Amygdala (tissue), 56 donors: ENCODE data around the gene TBC1D9B.

Experiments used
- DNase-seq, 56 donors: peaks; one replicate each; lab custom pipeline; 2025; lab: John Stamatoyannopoulos, UW

The TBC1D9B gene

DNA sequence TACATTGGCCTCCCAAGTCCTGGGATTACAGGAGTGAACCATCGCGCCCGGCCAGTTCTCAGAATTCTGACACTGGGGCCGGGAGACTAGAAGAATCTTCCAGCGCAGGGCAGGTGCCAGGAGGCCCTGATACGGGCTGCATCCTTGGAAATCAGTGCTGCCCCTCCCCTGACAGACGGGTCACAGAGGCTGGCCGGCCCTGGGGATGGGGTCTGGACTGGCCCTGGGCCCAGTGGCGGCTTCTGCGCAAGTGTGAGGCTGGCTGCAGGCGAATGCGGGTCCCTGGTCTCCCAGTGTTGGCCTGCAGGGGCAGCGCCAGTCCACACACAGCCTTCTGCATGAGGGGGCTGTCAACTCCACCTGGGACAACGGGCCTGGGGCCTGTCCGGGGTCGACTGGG, 831 bp upstream of the TBC1D9B start:
- peak in 1 of 56 donors; percentile 9 for DNase-seq

DNA sequence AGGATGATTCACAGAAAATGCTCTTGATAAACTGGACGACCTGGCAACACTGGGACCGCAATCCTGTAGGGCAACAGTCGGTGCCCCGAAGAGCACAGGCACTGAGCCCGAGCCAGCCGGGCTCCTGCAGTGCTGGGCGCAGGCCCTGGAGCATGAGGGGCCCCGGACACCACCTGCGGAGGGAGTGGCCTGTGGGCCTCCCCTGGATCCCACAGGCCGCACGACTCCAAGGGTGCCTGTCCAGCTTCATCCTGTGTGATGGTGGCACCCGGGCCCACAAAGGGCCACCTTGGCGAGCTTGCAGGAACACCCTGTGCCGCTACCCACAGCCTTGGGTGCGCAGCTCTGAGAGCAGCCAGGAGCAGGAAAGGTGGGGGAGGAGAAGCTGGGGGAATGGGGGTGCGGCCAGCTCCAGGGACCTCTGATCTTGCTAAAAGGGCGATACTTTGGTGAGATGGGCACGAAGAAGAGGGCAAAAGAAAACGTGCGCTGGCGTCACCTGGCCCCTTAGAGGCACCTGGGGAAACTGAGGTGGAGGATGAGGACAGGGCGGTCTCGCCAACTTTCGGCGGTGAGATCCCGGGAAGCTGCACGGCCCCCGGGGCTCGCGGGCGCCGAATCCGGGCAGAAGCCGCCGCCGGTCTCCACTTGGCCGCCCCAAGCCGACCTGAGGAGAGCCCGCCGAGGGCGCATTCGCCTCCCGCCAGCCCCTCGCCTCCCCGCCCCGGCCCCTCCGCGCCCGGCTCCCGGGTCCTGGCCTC, 722 bp downstream of the TBC1D9B start:
- peak in 9 of 56 donors; percentile 7 to 39 (median 28) for DNase-seq

DNA sequence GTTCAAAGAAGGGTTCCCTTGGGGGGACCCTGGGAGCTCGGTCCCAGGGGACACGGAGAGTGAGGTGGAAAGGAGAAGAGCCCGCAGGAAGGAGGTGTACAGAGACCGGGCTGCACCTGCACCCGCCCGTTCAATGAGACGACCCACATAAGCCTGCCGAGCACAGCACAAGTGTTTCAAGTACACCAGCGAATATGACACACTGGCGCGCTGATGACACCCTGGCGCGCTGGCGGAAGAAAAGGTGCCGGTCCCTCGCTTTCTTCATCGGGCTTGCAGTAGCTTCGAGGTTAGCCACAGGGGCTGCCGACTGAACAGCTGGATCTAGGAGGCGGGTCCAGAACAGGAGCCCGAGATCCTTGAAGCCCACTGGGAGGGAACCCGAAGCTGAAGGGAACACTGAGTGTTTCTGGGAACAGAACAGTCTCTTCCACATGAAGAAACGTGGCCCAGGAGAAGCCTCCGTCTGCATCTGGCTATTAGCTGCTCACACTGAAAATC, 1.4 kb downstream of the TBC1D9B start:
- DNase-seq = no peak

DNA sequence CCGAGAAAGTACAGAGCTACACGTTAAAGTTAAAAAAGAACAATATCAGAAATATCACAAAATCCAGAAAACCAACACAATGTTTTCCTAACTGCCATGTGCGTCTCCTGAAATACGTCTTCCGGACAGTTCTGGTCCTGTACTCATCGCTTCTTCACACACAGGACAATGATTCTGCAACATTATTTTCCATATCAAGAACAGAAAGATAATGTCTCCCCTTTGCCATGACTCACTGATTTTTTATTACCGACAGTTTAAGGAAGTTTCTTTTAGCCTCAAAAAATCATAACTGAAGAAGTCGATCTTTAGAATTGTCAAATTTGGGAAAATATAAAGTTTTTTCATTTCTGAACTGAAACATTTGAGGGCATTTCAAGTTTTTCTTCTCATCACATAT, 2.5 kb downstream of the TBC1D9B start:
- DNase-seq = no peak

DNA sequence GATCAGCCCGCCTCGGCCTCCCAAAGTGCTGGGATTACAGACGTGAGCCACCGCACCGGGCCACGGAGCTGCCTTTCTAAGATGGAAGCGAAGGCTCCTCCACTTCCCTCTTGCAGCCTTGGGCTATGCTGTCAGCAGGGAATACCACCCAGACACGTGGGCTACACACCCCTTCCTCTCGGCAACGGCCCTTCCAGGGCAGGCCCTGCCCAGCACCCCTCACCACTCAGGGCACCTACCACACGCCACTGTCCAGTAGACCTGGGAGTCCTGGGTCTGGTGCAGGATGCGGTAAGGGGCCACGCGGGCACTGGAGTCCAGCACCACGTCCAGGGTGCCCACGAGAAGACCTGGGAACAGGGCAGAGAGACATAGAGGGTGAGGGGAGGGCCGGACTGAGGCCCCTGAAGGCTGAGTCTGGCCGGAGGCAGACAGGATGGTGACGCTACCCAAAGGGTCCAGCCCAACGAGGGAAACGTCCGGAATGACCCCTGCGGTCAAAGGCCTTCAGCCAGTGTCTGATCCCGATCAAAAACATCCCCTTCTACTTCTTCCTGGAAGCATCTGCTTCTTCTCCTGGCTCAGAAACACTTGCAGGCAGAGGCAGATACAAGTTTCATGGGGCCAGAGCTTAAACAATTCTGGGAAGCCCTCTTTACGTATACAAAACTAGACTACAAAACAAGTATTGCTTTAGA, 3.1 kb downstream of the TBC1D9B start:
- no peak for DNase-seq

DNA sequence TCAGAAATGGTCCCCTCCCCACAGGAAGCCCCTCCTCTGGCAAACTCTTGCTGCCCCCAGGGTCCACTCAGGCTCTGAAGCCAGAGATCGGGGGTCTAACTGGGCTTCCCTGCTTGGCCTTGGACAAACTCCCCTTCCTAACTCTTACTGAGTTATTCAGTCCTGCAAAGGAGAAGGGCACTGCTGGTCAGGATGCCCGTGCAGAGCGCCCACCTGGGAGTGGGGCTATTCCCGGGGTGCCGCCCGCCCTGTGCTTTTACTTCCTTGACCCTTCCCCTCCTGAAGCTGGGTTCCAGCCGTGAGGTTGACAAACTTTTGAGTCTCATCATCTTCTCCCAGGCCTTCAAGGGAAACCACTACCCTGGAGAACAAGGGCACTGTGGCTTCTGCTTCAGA, 4.9 kb downstream of the TBC1D9B start:
- DNase-seq = no peak

DNA sequence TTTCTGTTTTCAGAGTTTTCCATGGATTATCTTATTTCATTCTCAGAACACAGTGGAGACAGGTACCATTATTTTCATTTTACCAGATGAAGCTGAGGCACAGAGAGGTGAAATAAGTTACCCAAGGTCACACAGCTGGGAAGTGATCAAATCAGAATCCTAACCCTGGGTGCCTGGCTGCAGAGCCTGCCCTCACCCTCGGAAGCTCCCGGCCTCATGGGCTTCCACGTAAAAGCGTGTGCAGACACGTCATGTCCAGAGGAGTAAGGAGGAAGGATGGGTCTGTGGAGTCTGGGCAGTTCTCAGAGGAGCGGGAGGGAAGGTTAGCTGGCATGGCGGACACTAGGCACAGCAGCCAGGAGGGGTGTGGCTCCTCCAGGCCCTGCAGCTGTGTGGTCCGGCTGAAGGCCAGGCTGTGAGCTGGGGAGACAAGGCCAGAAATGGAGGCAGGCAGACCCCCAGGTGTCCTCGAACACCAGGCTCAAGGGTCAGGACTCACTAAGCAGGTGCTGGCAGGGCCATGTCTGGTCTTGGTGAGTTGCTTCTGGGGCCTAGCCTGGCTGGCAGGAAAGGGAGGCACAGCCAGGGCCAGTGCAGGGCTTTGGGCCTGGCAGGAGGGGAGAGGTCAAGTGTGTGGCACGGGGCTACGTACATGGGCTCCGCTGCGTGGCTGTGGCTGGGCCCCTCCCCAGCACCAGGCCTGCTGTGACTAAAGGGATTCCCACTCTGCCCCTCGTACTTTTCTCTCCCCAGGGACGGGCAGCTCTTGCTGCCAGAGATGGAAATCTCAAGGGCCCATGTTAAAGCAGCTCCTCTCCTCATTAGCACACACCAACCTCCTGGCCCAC, 5.6 kb downstream of the TBC1D9B start:
- no peak for DNase-seq

DNA sequence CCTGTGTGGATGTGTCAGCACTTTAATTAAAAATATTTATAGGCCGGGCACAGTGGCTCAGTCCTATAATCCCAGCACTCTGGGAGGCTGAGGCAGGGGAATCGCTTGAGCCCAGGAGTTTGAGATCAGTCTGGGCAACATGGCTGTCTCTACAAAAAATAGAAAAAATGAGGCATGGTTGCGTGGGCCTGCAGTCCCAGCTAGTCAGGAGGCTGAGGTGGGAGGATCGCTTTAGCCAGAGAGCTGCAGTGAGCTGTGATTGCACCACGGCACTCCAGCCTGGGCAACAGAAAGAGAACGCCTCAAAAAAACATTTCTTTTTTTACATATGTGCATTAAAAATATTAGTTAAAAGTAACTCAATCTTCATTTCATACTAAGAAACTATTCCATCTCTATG, 6.2 kb downstream of the TBC1D9B start:
- DNase-seq = peak in 3 of 56 donors; percentile 6 to 32 (median 25)

DNA sequence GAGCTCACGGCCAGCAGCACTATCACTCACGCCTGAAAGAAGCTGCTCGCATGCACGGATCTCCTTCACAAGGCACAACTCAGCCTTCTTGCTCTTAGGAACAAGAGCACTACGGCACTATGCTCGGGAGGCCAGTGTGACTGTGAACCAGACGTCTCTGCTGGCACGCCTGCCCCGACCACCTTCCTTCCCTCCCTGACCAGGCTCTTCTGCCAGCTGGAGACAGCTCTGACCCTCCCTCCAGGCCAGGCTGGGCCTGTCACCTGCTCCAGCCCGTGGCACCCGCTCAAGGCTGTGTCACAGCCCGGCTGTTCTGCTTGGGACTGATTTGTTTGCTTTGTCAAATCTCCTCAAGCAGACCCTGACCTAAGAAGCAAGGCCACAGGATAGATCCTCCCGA, 7.0 kb downstream of the TBC1D9B start:
- peak in 15 of 56 donors; percentile 12 to 56 (median 27) for DNase-seq

DNA sequence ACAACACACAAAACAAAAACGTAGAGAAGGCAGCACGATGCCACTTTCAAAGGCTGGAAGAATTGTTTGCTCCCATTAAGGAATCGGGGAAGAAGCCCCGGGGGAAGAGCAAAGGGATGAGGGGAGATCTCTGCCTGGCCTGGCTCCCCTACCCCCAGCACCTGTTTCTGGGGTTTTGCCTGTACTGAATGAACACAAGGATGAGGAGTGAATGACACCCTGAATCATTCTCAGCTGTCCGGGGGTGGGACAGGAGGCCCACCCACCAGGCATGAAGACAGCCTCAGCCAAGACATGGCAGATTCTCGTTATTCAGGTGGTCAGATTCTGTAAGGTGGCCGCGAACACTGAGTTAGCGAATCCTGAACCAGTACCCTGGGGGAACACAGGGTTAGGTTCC, 7.5 kb downstream of the TBC1D9B start:
- DNase-seq = no peak

DNA sequence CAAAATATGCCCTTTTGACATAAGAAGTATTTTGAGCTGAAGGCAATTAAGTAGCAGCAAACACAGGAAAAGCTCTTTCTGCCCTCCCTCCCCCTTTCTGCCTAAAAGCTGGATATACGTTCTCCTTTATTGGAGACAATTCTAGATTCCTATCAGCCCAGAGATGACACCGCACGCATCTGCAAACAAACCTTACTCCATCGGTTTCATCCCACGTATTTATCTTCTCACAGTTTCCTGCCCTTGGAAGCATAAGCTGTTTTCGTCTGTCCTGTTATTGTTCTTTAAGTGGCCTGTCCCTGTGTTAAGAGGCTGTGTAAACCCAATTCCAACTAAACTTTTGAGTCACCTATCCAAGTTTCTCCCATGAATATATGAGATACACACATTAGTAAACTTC, 11.8 kb downstream of the TBC1D9B start:
- DNase-seq = no peak

DNA sequence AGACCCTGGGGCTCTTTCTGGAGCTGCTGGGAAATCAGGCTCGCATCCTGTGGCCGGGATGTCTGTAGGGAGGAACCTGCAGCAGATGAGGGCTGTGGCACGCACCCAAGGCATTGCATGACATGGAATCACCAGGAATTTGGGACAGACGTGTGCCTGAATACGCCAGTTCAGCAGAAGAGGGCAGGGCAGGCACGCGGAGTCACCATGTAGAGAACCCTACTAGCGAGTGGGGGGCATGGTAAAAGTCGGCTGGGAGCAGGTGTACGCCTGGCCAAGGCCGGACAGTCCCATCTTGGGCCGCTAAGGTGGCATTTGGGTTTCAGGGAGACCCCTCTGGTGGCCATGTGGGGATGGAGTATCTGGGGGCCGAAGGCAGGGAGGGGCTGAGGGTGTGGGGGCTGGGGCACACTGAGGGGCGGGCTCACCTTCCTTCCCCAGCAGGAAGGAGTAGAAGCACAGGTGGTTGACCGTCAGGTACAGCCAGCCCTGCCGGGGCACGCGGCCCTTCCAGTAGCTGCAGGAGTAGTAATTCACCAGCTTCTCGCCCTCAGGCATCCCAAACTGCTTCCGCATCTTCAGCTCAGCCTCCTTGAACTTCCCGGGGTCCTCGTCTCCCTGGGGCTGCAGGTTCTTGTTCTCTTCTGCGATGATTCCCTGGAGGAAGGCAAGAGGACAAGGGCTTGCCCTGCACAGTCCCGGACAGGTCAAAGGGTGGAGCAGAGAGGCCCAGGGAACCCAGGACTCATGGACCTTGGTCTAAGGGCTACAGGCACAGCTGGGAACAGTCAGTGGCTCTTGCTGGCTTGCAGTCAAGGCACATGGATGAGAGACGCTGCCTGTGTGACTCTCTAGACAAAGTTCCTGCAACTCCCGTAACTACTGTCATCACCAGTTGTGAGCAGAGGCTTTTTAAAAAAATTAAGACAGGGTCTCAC, 13.5 kb downstream of the TBC1D9B start:
- DNase-seq = no peak

DNA sequence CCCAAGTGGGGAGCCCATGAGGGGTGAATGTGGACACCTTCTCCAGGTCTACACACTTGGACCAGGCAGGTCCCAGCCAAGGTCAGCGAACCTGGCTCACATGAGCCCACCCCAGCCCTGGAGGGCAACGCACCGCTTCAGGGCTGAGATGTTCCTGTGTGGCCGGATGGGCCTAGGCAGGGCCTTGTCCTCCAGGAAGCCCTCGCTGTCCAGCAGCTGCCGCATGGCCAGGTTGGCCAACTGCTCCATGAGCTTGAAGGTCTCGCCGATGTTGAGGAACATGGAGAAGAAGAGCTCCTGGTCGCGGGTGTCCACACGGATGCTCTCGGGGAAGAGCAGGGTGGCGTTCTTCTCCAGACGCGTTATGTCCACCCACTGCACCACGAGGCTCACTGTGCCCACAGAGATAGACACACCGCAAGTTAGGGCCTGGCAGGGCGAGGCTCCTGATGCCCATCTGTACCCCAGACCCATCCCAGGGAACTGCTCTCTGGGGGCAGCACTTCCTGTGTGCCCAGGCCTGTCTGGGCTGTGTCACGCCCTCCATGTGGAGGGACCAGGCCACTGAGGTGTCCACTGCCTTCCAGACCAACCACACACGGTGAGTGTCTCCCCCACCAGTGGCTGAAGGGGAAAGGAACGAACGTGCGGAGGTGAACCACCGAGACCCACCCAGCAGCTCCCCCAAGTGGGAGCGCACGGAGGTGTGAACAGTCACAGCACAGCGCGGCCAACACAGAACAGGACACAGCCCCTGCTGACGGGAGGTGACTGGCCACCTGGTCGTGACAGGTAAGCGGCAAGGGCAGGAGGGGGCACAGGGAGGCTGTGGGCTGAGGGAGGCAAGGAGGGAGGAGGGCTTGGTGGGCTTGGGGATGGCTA, 14.4 kb downstream of the TBC1D9B start:
- no peak for DNase-seq

DNA sequence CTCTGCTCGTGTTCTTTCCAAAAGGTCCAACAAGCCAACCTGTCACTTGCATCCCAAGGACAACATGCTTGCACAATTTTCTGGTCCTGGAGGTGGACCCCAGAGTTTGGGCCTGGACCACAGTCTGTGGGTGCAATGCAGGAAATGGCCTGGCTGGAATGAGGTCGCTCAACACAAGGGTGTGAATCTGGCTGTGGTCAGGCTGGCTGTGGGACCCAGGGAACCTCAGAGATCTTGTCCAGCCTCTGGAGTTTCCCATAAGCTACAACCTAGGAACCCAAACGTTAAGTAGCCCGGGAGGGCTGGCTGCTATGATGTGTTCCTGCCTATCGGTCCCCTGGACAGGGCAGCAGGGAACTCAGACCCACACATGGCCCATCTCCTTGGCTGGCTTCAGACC, 15.4 kb downstream of the TBC1D9B start:
- no peak for DNase-seq

DNA sequence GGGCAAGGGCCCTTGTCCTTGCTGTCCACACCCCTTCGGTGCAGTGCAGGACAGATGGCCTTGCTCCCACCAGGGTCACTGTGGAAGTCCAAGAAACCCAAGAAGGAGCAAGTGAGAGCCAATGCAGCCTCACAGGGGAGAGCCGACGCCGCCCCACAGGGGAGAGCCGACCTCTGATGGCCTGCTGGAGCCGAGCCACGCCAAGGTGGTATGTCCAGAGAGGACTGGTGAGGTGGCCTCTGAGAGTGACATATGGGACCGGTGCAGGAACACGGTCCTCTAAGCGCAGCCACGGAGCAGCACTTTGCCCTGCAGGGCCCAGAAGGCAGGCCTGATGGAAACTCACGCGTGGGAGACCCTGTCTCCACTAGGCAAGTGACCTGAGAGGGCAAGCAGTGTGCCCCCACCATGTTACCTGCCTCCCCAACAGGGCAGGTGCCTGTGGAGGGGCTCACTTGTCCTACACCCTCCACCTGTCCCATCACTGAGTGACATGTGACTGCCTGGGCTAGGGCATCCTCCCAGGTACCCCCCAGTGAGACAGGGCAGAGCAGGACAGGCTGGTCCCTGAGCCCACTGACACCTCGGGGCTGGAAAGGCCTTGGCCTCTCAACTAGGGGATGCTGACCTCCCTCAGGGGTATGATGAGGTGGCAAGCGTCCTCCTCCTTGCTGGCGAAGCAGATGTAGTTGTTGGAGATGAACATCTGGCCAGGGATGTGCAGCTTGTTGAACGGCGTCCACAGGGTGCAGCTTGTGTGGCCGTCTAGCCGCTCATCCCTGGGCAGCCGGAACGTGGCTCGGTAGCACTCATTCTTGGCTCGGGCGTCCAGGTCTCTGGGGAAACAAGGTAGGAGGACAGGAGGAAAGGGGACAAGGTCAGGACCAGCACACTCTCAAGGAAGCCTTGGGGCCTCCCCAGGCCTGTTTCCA, 16.7 kb downstream of the TBC1D9B start:
- no peak for DNase-seq

DNA sequence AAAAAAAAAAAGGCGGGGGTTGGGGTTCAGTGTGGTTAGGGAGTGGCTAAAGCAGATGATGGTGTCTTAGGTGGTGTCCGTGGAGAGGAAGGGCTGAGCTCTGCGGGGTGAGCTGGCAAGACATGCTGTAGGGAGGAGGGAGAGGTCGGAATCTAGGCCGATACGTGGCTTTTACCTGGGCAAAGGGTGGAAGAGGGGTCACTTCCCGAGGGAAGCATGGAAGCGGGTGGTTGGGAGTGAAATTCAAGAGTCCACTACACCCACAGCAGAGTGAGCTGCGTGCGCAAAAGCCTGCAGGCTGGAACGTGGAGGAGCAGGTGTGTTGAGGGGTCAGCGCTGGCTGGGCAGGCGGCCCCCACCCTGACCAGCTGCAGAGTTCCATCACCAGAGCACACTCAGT, 17.8 kb downstream of the TBC1D9B start:
- DNase-seq = no peak

DNA sequence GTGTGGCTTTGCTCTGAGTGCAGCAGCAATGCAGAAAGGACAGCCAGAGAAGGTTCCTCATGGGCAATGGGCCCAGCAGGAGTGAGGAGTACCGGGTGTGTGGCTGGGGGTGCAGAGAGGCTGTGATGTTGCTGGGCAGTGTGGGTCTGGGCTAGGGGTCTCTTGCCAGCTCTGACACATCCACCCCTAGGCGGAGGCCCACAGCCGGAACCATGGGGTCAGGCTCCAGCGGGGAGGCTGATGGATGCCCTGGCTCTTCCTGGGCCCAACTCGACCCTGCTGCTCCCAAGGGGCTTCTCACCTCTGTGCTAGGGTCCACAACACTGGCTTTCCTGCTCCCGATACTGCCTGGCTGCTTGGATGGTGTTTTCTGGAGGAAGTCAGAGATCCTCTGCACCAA, 19.9 kb downstream of the TBC1D9B start:
- no peak for DNase-seq

DNA sequence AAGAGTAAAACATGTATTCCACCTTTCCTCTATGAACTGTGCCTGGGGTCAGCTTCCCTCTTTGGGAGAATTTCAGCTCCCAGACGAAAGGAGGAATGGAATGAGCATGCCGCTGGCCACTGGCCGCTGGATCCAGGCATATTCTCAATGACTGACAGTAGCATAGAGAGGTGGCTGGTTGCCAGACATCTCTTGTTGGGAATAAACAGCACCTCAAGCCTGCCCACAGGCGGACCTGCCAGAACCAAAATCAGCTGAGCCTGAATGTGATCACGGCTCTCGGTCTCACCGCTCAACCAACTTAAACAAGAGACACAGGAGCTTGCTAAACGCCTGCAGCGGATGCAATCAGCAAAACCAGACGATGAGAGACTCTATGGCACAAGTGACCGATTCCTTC, 20.6 kb downstream of the TBC1D9B start:
- no peak for DNase-seq
